Keratinocyte (primary cell): ENCODE measurements around the gene PABPC3. TPM values are rescaled to one million over a fixed set of nuclear protein-coding genes. Genes with fewer than 3 reads are reported as not detected.

Source experiments
- DNase-seq: peaks from one replicate; pipeline ENCODE4 v3.0.0-alpha.2; 2011; ENCODE audit warnings: low read depth, missing footprints, low spot score
- FAIRE-seq: peaks from 2 replicates; lab custom pipeline; 2011; peaks lifted over from hg19 to GRCh38; lab: Jason Lieb, UNC
- H2AFZ ChIP-seq: 2 replicates; pipeline ENCODE4 v1.6.0; 2012; ENCODE audit warnings: low read length, control low read depth, inconsistent platforms; ENCODE audit not compliant: control insufficient read depth
- H3K27ac ChIP-seq: 2 replicates; pipeline ENCODE4 v1.5.1; 2011; ENCODE audit warnings: low read length; ENCODE audit not compliant: control insufficient read depth, insufficient read depth
- H3K27me3 ChIP-seq: 3 replicates; pipeline ENCODE4 v1.6.0; 2011; ENCODE audit warnings: low read length; ENCODE audit not compliant: control insufficient read depth, insufficient read depth; ENCODE audit errors: extremely low read depth
- H3K36me3 ChIP-seq, 2 experiments: 2 replicates in 1 of 2; 3 replicates in 1 of 2; pipeline ENCODE4 v1.5.1; 2011; ENCODE audit warnings: low read length in 2 of 2, mild to moderate bottlenecking in 1 of 2; ENCODE audit not compliant: control insufficient read depth in 2 of 2, insufficient read depth in 2 of 2; ENCODE audit errors: extremely low read depth in 1 of 2
- H3K4me1 ChIP-seq: 3 replicates; pipeline ENCODE4 v1.5.1; 2011; ENCODE audit warnings: low read length; ENCODE audit not compliant: control insufficient read depth, insufficient read depth; ENCODE audit errors: extremely low read depth
- H3K4me2 ChIP-seq: 3 replicates; pipeline ENCODE4 v1.6.0; 2011; ENCODE audit warnings: low read depth, low read length; ENCODE audit not compliant: control insufficient read depth, insufficient read depth; ENCODE audit errors: extremely low read depth
- H3K4me3 ChIP-seq, 3 experiments: fragments of 200-600 bp in 1 of 3; sonication (generic) in 1 of 3; 2 replicates in 2 of 3; 3 replicates in 1 of 3; pipeline ENCODE4 v1.5.1; 2011 to 2016; ENCODE audit warnings: low read length in 3 of 3, mild to moderate bottlenecking in 3 of 3, control low read depth in 2 of 3, inconsistent platforms in 1 of 3, low read depth in 1 of 3, mixed read lengths in 1 of 3, mixed run types in 1 of 3, moderate library complexity in 1 of 3; ENCODE audit not compliant: control insufficient read depth in 2 of 3, insufficient read depth in 2 of 3; ENCODE audit errors: extremely low read depth in 1 of 3
- H3K79me2 ChIP-seq: 2 replicates; pipeline ENCODE4 v1.6.0; 2012; ENCODE audit warnings: low read length; ENCODE audit not compliant: control insufficient read depth, insufficient read depth
- H3K9ac ChIP-seq: 3 replicates; pipeline ENCODE4 v1.6.0; 2011; ENCODE audit warnings: low read length; ENCODE audit not compliant: control insufficient read depth, insufficient read depth; ENCODE audit errors: extremely low read depth
- H3K9me1 ChIP-seq: 3 replicates; pipeline ENCODE4 v1.6.0; 2011; ENCODE audit warnings: low read length; ENCODE audit not compliant: control insufficient read depth, insufficient read depth; ENCODE audit errors: extremely low read depth
- H3K9me3 ChIP-seq: 2 replicates; pipeline ENCODE4 v1.5.1; 2012; ENCODE audit warnings: low read depth, low read length; ENCODE audit not compliant: control insufficient read depth
- H4K20me1 ChIP-seq: 3 replicates; pipeline ENCODE4 v1.6.0; 2011; ENCODE audit warnings: low read length; ENCODE audit not compliant: control insufficient read depth, insufficient read depth; ENCODE audit errors: extremely low read depth
- CTCF ChIP-seq, 3 experiments: IDR thresholded peaks in 1 of 3; conservative IDR thresholded peaks in 1 of 3; optimal IDR thresholded peaks in 1 of 3; 2 replicates in 2 of 3; 3 replicates in 1 of 3; pipeline versions ENCODE3 to v1.5.1; 2011; ENCODE audit warnings: low read length in 3 of 3, mild to moderate bottlenecking in 3 of 3, moderate library complexity in 2 of 3, control low read depth in 1 of 3, inconsistent platforms in 1 of 3; ENCODE audit not compliant: insufficient read depth in 2 of 3; ENCODE audit errors: extremely low read depth in 1 of 3
- EZH2 ChIP-seq: IDR thresholded peaks from one replicate; pipeline ENCODE4 v1.6.1; 2012; ENCODE audit warnings: inconsistent platforms, mild to moderate bottlenecking, low read length, moderate library complexity
- dilution Hi-C: fragments of 300-500 bp; cut with MboI; formaldehyde crosslinking; loops from one replicate; pipeline ENCODE4 v1.7.0; 2020; ENCODE audit warnings: low sequenced_read_pairs; ENCODE audit not compliant: extremely low pct_ligation_motif_present
- polyA plus RNA-seq, 5 experiments: library from polyadenylated mRNA; depleted of rRNA in 3 of 5; stranded (reverse) in 3 of 5; stranded (forward) in 1 of 5; unstranded in 1 of 5; fragments of >200 nt; gene quantifications; 1 replicate in 1 of 5; 2 replicates in 3 of 5; 3 replicates in 1 of 5; pipeline versions ENCODE4 v1.2.1 to v1.2.3, GENCODE V29; 2011 to 2012; ENCODE audit warnings: missing spikeins in 2 of 5, low read depth in 1 of 5, low replicate concordance in 1 of 5

The PABPC3 gene
- polyA plus RNA-seq, 1 donor (not counting 4 experiments of a cell fraction or from before 2014, with no cell fraction given) = 0.31 TPM

GRCh38 chr13:25080773-25081172 lies 15.2 kb upstream of the PABPC3 start:
- TF ChIP-seq EZH2 = no peak
- TF ChIP-seq CTCF (optimal IDR thresholded peaks at IDR 0.05 in 1 of 3, IDR thresholded peaks at IDR 0.05 in 1 of 3, conservative IDR thresholded peaks at IDR 0.05 in 1 of 3; ENCODE audit: extremely low read depth in 1 of 3, insufficient read depth in 2 of 3, low read length in 3 of 3) = no peak
- no peaks in the 10 kb centered on the region for H3K9me3 ChIP-seq
- no peak overlapping the region for H2AFZ ChIP-seq
- no peak overlapping the region for H3K4me2 ChIP-seq
- H3K36me3 ChIP-seq = no peaks in the 10 kb centered on the region
- no peak overlapping the region for H3K4me3 ChIP-seq
- H3K4me1 ChIP-seq = no peaks in the 10 kb centered on the region
- H3K9ac ChIP-seq = no peak overlapping the region
- no peaks in the 10 kb centered on the region for H3K9me1 ChIP-seq
- no peaks in the 10 kb centered on the region for H3K79me2 ChIP-seq
- H4K20me1 ChIP-seq = no peaks in the 10 kb centered on the region
- H3K27me3 ChIP-seq = no peaks in the 10 kb centered on the region
- dilution Hi-C loops = no loop called here
- no peak for FAIRE-seq
- no peak overlapping the region for H3K27ac ChIP-seq
- DNase-seq = no peak

GRCh38 chr13:25084096-25084495 lies 11.8 kb upstream of the PABPC3 start:
- FAIRE-seq = no peak
- no peak overlapping the region for H3K9ac ChIP-seq

More at GRCh38 chr13:25084096-25084495, 11.8 kb upstream of the PABPC3 start:
- Histone ChIP-seq H3K4me1 (no peaks in the 10 kb centered on the region), H3K27me3 (no peaks in the 10 kb centered on the region), H3K27ac (no peak overlapping the region), H3K9me1 (no peaks in the 10 kb centered on the region), H3K36me3 (no peaks in the 10 kb centered on the region), H4K20me1 (no peaks in the 10 kb centered on the region), H3K4me2 (no peak overlapping the region), H3K9me3 (no peaks in the 10 kb centered on the region), H3K4me3 (no peak overlapping the region), H2AFZ (no peak overlapping the region), H3K79me2 (no peaks in the 10 kb centered on the region)
- TF ChIP-seq CTCF (optimal IDR thresholded peaks at IDR 0.05 in 1 of 3, IDR thresholded peaks at IDR 0.05 in 1 of 3, conservative IDR thresholded peaks at IDR 0.05 in 1 of 3; ENCODE audit: extremely low read depth in 1 of 3, insufficient read depth in 2 of 3, low read length in 3 of 3) (no peak), EZH2 (no peak)
- dilution Hi-C loops = no loop called here
- no peak for DNase-seq
